ENCODE measurements around the gene ITPR2.

DNA sequence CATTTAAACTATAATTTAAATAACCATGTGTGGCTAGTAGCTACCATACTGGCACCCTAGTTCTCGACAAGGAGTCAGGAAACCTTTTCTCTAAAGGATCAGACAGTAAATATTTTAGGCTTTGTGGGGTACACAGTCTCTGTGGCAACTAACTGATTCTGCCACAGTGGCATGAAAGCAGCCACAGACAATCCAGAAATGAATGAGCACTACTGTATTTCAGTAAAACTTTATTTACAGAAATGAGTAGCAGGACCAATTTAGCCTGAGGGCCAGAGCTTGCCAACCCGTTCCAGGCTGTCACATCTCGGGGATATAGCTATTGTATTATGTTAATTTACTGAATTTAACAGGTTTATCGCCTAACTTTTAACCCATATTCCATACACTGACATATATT, 278.7 kb downstream of the ITPR2 start:
- TF ChIP-seq, protein P1, sequence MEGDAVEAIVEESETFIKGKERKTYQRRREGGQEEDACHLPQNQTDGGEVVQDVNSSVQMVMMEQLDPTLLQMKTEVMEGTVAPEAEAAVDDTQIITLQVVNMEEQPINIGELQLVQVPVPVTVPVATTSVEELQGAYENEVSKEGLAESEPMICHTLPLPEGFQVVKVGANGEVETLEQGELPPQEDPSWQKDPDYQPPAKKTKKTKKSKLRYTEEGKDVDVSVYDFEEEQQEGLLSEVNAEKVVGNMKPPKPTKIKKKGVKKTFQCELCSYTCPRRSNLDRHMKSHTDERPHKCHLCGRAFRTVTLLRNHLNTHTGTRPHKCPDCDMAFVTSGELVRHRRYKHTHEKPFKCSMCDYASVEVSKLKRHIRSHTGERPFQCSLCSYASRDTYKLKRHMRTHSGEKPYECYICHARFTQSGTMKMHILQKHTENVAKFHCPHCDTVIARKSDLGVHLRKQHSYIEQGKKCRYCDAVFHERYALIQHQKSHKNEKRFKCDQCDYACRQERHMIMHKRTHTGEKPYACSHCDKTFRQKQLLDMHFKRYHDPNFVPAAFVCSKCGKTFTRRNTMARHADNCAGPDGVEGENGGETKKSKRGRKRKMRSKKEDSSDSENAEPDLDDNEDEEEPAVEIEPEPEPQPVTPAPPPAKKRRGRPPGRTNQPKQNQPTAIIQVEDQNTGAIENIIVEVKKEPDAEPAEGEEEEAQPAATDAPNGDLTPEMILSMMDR (IDR thresholded peaks at IDR 0.05; ENCODE audit: control extremely low read depth in 1 of 3, insufficient read depth in 1 of 3, low read depth in 1 of 3, low read length in 3 of 3), result no peak
- TF ChIP-seq KDM1A (IDR thresholded peaks at IDR 0.05; ENCODE audit: borderline replicate concordance, low read length) (no peak), MAFK (IDR thresholded peaks at IDR 0.05; ENCODE audit: low read depth, low read length) (no peak)
